ENCODE measurements around the gene CSN3.
"Not testable (repeated sequence)": the region's sequence is repeated elsewhere in the genome, so short reads cannot be mapped to it uniquely, and the experiment has no call there.

The CSN3 gene

GRCh38 chr4:70242297-70242696 lies at the start of gene CSN3:
CSN3 (plus strand) TSS chr4:70242597; CDS start chr4:70244820, 2,223 bp downstream.
- not testable (repeated sequence) for DNase-seq

- DNase-seq: no peak
Measured at GRCh38 chr4:70192895-70193294, 49.5 kb upstream of the CSN3 start.

GRCh38 chr4:70195425-70195824 lies 47.0 kb upstream of the CSN3 start, which contains the start of gene ODAM:
ODAM (plus strand) TSS chr4:70195725; CDS start chr4:70196544, 819 bp downstream.
- no peak for DNase-seq

GRCh38 chr4:70196857-70197256 lies 45.5 kb upstream of the CSN3 start:
- no peak for DNase-seq

- DNase-seq: no peak
Measured at GRCh38 chr4:70197842-70198241, 44.6 kb upstream of the CSN3 start.

GRCh38 chr4:70203601-70204000 lies 38.8 kb upstream of the CSN3 start:
- no peak for DNase-seq

GRCh38 chr4:70212752-70213151 lies 29.6 kb upstream of the CSN3 start:
- DNase-seq: not testable (repeated sequence)

GRCh38 chr4:70216109-70216508 lies 26.3 kb upstream of the CSN3 start:
- not testable (repeated sequence) for DNase-seq

- not testable (repeated sequence) for DNase-seq
Measured at GRCh38 chr4:70216550-70216949, 25.8 kb upstream of the CSN3 start.

GRCh38 chr4:70221389-70221788 lies 21.0 kb upstream of the CSN3 start:
- not testable (repeated sequence) for DNase-seq

GRCh38 chr4:70221818-70222217 lies 20.6 kb upstream of the CSN3 start:
- not testable (repeated sequence) for DNase-seq

- no peak for DNase-seq
Measured at GRCh38 chr4:70225824-70226223, 16.6 kb upstream of the CSN3 start, which contains the start of gene FDCSP. FDCSP (plus strand) TSS chr4:70226124; CDS start chr4:70231195, 5,071 bp downstream.

GRCh38 chr4:70236125-70236524 lies 6.3 kb upstream of the CSN3 start:
- no peak for DNase-seq

- no peak for DNase-seq
Measured at GRCh38 chr4:70239131-70239883, 3.1 kb upstream of the CSN3 start.

- no peak for DNase-seq
Measured at GRCh38 chr4:70239884-70240591, 2.4 kb upstream of the CSN3 start.

- DNase-seq: no peak
Measured at GRCh38 chr4:70243091-70243490, 694 bp downstream of the CSN3 start.

GRCh38 chr4:70251250-70251944 lies 9.0 kb downstream of the CSN3 start:
- DNase-seq: no peak

GRCh38 chr4:70251945-70252277 lies 9.5 kb downstream of the CSN3 start:
- no peak for DNase-seq

GRCh38 chr4:70269674-70270073 lies 27.3 kb downstream of the CSN3 start:
- DNase-seq: no peak

- DNase-seq: no peak
Measured at GRCh38 chr4:70277121-70277520, 34.7 kb downstream of the CSN3 start.

- no peak for DNase-seq
Measured at GRCh38 chr4:70280567-70280966, 38.2 kb downstream of the CSN3 start.

- no peak for DNase-seq
Measured at GRCh38 chr4:70288651-70289050, 46.3 kb downstream of the CSN3 start.

GRCh38 chr4:70291341-70291740 lies 48.9 kb downstream of the CSN3 start:
- DNase-seq: no peak

GRCh38 chr4:70297576-70297975 lies 55.2 kb downstream of the CSN3 start:
- no peak for DNase-seq

Measured in activated T-cell treated with anti-CD3 and anti-CD28 coated beads, Interleukin-2, amount 50 U/mL, for 1 hour (primary cell).